Adrenal gland (tissue), 5 donors: Measurements from ENCODE around the gene LPCAT2.

ENCODE experiments used
- POLR2A ChIP-seq, 2 donors: fragments of 450-650 bp; IDR thresholded peaks; one replicate each; pipeline ENCODE4 v1.6.1; 2017; ENCODE audit warnings: antibody characterized with exemption in 2 of 2, mild to moderate bottlenecking in 2 of 2, moderate library complexity in 1 of 2
- TF ChIP-seq, protein P1 (sequence below), 6 experiments: fragments of 450-650 bp in 4 of 6; fragments of 200-600 bp in 2 of 6; sonication (generic) in 1 of 6; IDR thresholded peaks; 1 replicate in 5 of 6; 2 replicates in 1 of 6; pipeline versions ENCODE4 v1.5.1 to v1.8.0; 2016 to 2021; ENCODE audit warnings: antibody characterized with exemption in 6 of 6, mild to moderate bottlenecking in 2 of 6, moderate library complexity in 1 of 6
- donor health status: DM: no; HTN: no; CAD: no.

DNA sequence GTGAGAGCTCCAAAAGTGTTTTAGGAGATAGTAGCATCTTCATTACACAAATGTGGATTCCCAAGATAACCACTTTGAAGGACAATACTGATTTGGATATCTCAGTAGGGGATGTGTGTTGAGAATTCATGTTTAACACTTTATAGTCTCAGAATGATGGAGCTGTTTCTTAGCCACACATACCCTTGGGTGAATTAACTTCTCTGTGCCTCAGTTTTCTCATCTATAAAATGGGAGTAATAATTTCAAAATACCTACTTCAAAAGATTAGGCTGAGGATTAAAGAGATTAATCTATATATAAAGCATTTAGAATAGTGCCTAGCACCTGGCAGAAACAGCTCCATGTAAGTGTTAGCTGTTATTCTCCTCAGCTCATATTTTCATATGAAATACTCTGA lies 19.0 kb downstream of the LPCAT2 start:
- TF ChIP-seq, protein P1, sequence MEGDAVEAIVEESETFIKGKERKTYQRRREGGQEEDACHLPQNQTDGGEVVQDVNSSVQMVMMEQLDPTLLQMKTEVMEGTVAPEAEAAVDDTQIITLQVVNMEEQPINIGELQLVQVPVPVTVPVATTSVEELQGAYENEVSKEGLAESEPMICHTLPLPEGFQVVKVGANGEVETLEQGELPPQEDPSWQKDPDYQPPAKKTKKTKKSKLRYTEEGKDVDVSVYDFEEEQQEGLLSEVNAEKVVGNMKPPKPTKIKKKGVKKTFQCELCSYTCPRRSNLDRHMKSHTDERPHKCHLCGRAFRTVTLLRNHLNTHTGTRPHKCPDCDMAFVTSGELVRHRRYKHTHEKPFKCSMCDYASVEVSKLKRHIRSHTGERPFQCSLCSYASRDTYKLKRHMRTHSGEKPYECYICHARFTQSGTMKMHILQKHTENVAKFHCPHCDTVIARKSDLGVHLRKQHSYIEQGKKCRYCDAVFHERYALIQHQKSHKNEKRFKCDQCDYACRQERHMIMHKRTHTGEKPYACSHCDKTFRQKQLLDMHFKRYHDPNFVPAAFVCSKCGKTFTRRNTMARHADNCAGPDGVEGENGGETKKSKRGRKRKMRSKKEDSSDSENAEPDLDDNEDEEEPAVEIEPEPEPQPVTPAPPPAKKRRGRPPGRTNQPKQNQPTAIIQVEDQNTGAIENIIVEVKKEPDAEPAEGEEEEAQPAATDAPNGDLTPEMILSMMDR (IDR thresholded peaks at IDR 0.05), result no peak
- no peak for TF ChIP-seq POLR2A (IDR thresholded peaks at IDR 0.05)
